ENCODE measurements around the gene ABHD10. TPM values are rescaled to one million over a fixed set of nuclear protein-coding genes. Genes with fewer than 3 reads are reported as not detected.

The ABHD10 gene
- total RNA-seq, 1 experiment from 2014 or later, result 30.3 TPM

GRCh38 chr3:111979434-111980038, 710 bp downstream of the ABHD10 start:
- DNase-seq (ENCODE audit: low read depth, low spot score), result no peak
- H3K36me3 ChIP-seq (ENCODE audit: control insufficient read depth, insufficient read depth, low read length), result peaks cover 15% of the 10 kb centered on the region
- CTCF ChIA-PET, result interaction anchor here (1.0 to 1.7 kb wide), 5 partner anchors 12 to 310 kb away, joined by 3 to 11 read pairs (median 4); no protein-coding TSS in a partner anchor
- intact Hi-C loops (cut with micrococcal nuclease; ENCODE audit: unreplicated experiment), result no loop called here
- H3K9me3 ChIP-seq (ENCODE audit: control insufficient read depth, insufficient read depth, low read depth, low read length), result no peaks in the 10 kb centered on the region
- POLR2A ChIA-PET, result interaction anchor here (0.5 to 1.0 kb wide), 3 partner anchors 23 to 1645 kb away, joined by 3 to 5 read pairs (median 5); a partner anchor contains a TSS
- no peak for ATAC-seq
- H3K4me3 ChIP-seq (ENCODE audit: low read depth in 2 of 2, low read length in 2 of 2), result peak overlapping the region; percentile 74 to 88
- peaks cover 11% of the 10 kb centered on the region; the same call in 1 of the 2 replicates for H3K4me1 ChIP-seq (ENCODE audit: control insufficient read depth, insufficient read depth, low read length)
- H3K27me3 ChIP-seq (ENCODE audit: control insufficient read depth, insufficient read depth, low read length), result peaks cover 10% of the 10 kb centered on the region; the same call in 1 of the 2 replicates
- in situ Hi-C loops (cut with HindIII; ENCODE audit: low pct_unique_long_range_greater_than_20kb, low sequenced_read_pairs), result no loop called here
- no TSS peak for BruUV-seq (replicated peaks)
- H3K27ac ChIP-seq (ENCODE audit: low read length), result peak overlapping the region; percentile 87
- no peak for TF ChIP-seq CTCF (IDR thresholded peaks at IDR 0.05)
- TF ChIP-seq SIN3A (IDR thresholded peaks at IDR 0.05; ENCODE audit: borderline replicate concordance, insufficient read depth, low read depth, low read length), result no peak
- no peak for TF ChIP-seq REST (IDR thresholded peaks at IDR 0.05; ENCODE audit: insufficient read depth in 1 of 2, low read depth in 2 of 2, low read length in 1 of 2)
- TF ChIP-seq POLR2AphosphoS5 (IDR thresholded peaks at IDR 0.05; ENCODE audit: low read depth, low read length), result no peak
- TF ChIP-seq TCF7L2 (IDR thresholded peaks at IDR 0.05; ENCODE audit: low read depth, low read length), result no peak

- intact Hi-C loops (cut with micrococcal nuclease; ENCODE audit: unreplicated experiment), result no loop called here
- BruUV-seq (replicated peaks), result no TSS peak
- ChIA-PET CTCF (no interaction called here), POLR2A (interaction anchor here (0.6 kb wide), 1 partner anchor 9 kb away, joined by 7 read pairs; no protein-coding TSS in a partner anchor)
- Histone ChIP-seq H3K4me3 (ENCODE audit: low read depth in 2 of 2, low read length in 2 of 2) (no peak overlapping the region), H3K4me1 (ENCODE audit: control insufficient read depth, insufficient read depth, low read length) (peaks cover 11% of the 10 kb centered on the region; the same call in 1 of the 2 replicates), H3K36me3 (ENCODE audit: control insufficient read depth, insufficient read depth, low read length) (peaks cover 16% of the 10 kb centered on the region), H3K27me3 (ENCODE audit: control insufficient read depth, insufficient read depth, low read length) (peaks cover 3% of the 10 kb centered on the region; the same call in 1 of the 2 replicates), H3K27ac (ENCODE audit: low read length) (no peak overlapping the region), H3K9me3 (ENCODE audit: control insufficient read depth, insufficient read depth, low read depth, low read length) (no peaks in the 10 kb centered on the region)
- no peak for ATAC-seq
- in situ Hi-C loops (cut with HindIII; ENCODE audit: low pct_unique_long_range_greater_than_20kb, low sequenced_read_pairs), result no loop called here
- no peak for DNase-seq (ENCODE audit: low read depth, low spot score)
- no peak for TF ChIP-seq SIN3A (IDR thresholded peaks at IDR 0.05; ENCODE audit: borderline replicate concordance, insufficient read depth, low read depth, low read length)
- TF ChIP-seq POLR2AphosphoS5 (IDR thresholded peaks at IDR 0.05; ENCODE audit: low read depth, low read length), result no peak
Observed at GRCh38 chr3:111980716-111981456, 2.1 kb downstream of the ABHD10 start.
